Panc1 (cell line): ENCODE measurements around the gene SCUBE2. TPM values are rescaled to one million over a fixed set of nuclear protein-coding genes. Genes with fewer than 3 reads are reported as not detected.

Experiments
- ATAC-seq: fragments of 200-7000 bp; cut with Tn5 transposase; 2 replicates; pipeline ENCODE4 v1.9.1; 2020; ENCODE audit warnings: mild to moderate bottlenecking, moderate library complexity
- BruUV-seq: library from RNA; stranded (reverse); fragments of 400-500 nt; replicated peaks from 2 replicates; lab custom pipeline; 2021; lab: Mats Ljungman, UMichigan
- CTCF ChIA-PET: fragments of 300-600 bp; sonication (Branson Sonifier 250); formaldehyde crosslinking; loops from one replicate; lab custom pipeline; 2022; ENCODE audit warnings: antibody characterized with exemption; lab: Charles Lee
- POLR2A ChIA-PET: fragments of 300-600 bp; sonication (Branson Sonifier 250); formaldehyde crosslinking; loops from one replicate; lab custom pipeline; 2022; ENCODE audit warnings: antibody characterized with exemption; lab: Charles Lee
- DNase-seq: peaks from one replicate; pipeline ENCODE4 v3.0.0-alpha.2; 2010; ENCODE audit warnings: low read depth, low spot score
- H3K27ac ChIP-seq: 2 replicates; pipeline ENCODE4 v1.5.1; 2011; ENCODE audit warnings: mild to moderate bottlenecking, low read length, inconsistent platforms
- H3K27me3 ChIP-seq: fragments of 200-500 bp; sonication (Bioruptor generic); 2 replicates; pipeline ENCODE4 v1.6.0; 2014; ENCODE audit warnings: low read length, inconsistent platforms; ENCODE audit not compliant: control insufficient read depth, insufficient read depth
- H3K36me3 ChIP-seq: fragments of 200-500 bp; sonication (Bioruptor generic); 2 replicates; pipeline ENCODE4 v1.5.1; 2014; ENCODE audit warnings: inconsistent platforms, mild to moderate bottlenecking, low read length, moderate library complexity; ENCODE audit not compliant: control insufficient read depth, insufficient read depth
- H3K4me1 ChIP-seq: 2 replicates; pipeline ENCODE4 v1.5.1; 2011; ENCODE audit warnings: inconsistent platforms, mild to moderate bottlenecking, low read length, moderate library complexity; ENCODE audit not compliant: control insufficient read depth, insufficient read depth
- H3K4me3 ChIP-seq, 2 experiments: 2 replicates each; pipeline ENCODE4 v1.5.1; 2011 to 2012; ENCODE audit warnings: low read depth in 2 of 2, low read length in 2 of 2, mild to moderate bottlenecking in 2 of 2, inconsistent platforms in 1 of 2, moderate library complexity in 1 of 2
- H3K9me3 ChIP-seq: fragments of 200-500 bp; sonication (Bioruptor generic); 2 replicates; pipeline ENCODE4 v1.5.1; 2014; ENCODE audit warnings: low read depth, mild to moderate bottlenecking, inconsistent platforms, low read length, moderate library complexity; ENCODE audit not compliant: control insufficient read depth, insufficient read depth
- CTCF ChIP-seq: fragments of 450-650 bp; IDR thresholded peaks from 2 replicates; pipeline ENCODE4 v1.5.1; 2017; ENCODE audit warnings: mild to moderate bottlenecking
- POLR2AphosphoS5 ChIP-seq: IDR thresholded peaks from 2 replicates; pipeline ENCODE4 v1.6.1; 2012; ENCODE audit warnings: mild to moderate bottlenecking, low read depth, low read length, moderate library complexity
- SIN3A ChIP-seq: IDR thresholded peaks from 2 replicates; pipeline ENCODE4 v1.6.1; 2012; ENCODE audit warnings: low read depth, mild to moderate bottlenecking, low read length, moderate library complexity, borderline replicate concordance; ENCODE audit not compliant: insufficient read depth
- TCF7L2 ChIP-seq: IDR thresholded peaks from 2 replicates; pipeline ENCODE4 v1.6.1; 2011; ENCODE audit warnings: mild to moderate bottlenecking, low read depth, low read length, inconsistent platforms
- in situ Hi-C: cut with HindIII; loops from 2 replicates; pipeline ENCODE4 v1.10.0; 2016; ENCODE audit warnings: low sequenced_read_pairs, low pct_unique_long_range_greater_than_20kb
- intact Hi-C: fragments of 100-400 bp; cut with micrococcal nuclease; formaldehyde crosslinking; loops from one replicate; pipeline ENCODE4 v1.10.0; 2022; ENCODE audit not compliant: unreplicated experiment
- total RNA-seq: library from RNA; stranded (reverse); gene quantifications from one replicate; pipeline ENCODE4 v1.2.1, GENCODE V29; 2021; ENCODE audit not compliant: unreplicated experiment
- TF ChIP-seq, protein P1 (sequence below), 2 experiments: IDR thresholded peaks; 2 replicates each; pipeline ENCODE4 v1.6.1; 2011 to 2012; ENCODE audit warnings: low read depth in 2 of 2, control low read depth in 1 of 2, low read length in 1 of 2, mild to moderate bottlenecking in 1 of 2, moderate library complexity in 1 of 2; ENCODE audit not compliant: insufficient read depth in 1 of 2

Gene SCUBE2
- total RNA-seq, 1 experiment from 2014 or later, result 2.8 TPM

DNA sequence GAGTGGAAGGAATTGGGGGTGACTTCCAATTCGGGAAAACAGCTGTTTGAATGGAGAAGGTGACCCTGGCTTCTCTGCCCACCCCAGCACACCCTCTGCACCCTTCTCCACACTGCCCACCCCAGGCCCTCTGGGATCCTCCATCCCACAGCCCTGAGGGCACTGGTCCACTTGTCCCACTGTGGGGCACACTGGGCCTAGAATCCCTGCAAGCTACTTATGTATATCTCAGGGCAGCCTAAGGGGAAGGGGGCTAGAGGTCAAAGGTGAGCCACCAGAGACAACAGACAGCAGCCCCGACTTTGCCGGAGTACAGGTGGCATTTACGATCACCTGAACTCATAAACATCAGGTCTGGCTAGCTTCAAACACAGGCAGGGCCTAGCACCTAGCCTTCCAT is 673 bp upstream of the SCUBE2 start:
- H3K9me3 ChIP-seq, result no peaks in the 10 kb centered on the region
- H3K27ac ChIP-seq, result no peak overlapping the region
- peak overlapping the region; percentile 23 to 34 for H3K4me3 ChIP-seq
- DNase-seq (no peak), ATAC-seq (no peak)
- intact Hi-C loops, result no loop called here
- H3K36me3 ChIP-seq, result no peaks in the 10 kb centered on the region
- H3K27me3 ChIP-seq, result peaks cover 7% of the 10 kb centered on the region; the same call in 1 of the 2 replicates
- in situ Hi-C loops, result no loop called here
- ChIA-PET CTCF (interaction anchor here (1.3 to 2.9 kb wide), 2 partner anchors 38 to 46 kb away, joined by 5 to 18 read pairs; no protein-coding TSS in a partner anchor), POLR2A (no interaction called here)
- TF ChIP-seq CTCF (no peak), TCF7L2 (no peak), SIN3A (no peak), POLR2AphosphoS5 (no peak)
- TF ChIP-seq, protein P1, sequence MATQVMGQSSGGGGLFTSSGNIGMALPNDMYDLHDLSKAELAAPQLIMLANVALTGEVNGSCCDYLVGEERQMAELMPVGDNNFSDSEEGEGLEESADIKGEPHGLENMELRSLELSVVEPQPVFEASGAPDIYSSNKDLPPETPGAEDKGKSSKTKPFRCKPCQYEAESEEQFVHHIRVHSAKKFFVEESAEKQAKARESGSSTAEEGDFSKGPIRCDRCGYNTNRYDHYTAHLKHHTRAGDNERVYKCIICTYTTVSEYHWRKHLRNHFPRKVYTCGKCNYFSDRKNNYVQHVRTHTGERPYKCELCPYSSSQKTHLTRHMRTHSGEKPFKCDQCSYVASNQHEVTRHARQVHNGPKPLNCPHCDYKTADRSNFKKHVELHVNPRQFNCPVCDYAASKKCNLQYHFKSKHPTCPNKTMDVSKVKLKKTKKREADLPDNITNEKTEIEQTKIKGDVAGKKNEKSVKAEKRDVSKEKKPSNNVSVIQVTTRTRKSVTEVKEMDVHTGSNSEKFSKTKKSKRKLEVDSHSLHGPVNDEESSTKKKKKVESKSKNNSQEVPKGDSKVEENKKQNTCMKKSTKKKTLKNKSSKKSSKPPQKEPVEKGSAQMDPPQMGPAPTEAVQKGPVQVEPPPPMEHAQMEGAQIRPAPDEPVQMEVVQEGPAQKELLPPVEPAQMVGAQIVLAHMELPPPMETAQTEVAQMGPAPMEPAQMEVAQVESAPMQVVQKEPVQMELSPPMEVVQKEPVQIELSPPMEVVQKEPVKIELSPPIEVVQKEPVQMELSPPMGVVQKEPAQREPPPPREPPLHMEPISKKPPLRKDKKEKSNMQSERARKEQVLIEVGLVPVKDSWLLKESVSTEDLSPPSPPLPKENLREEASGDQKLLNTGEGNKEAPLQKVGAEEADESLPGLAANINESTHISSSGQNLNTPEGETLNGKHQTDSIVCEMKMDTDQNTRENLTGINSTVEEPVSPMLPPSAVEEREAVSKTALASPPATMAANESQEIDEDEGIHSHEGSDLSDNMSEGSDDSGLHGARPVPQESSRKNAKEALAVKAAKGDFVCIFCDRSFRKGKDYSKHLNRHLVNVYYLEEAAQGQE (IDR thresholded peaks at IDR 0.05; ENCODE audit: insufficient read depth in 1 of 2, low read depth in 2 of 2, low read length in 1 of 2), result no peak
- H3K4me1 ChIP-seq, result peaks cover 11% of the 10 kb centered on the region; the same call in 1 of the 2 replicates
- BruUV-seq, result no TSS peak

- BruUV-seq, result no TSS peak
- DNase-seq, result no peak
- H3K4me3 ChIP-seq, result no peak overlapping the region; a peak in 1 of 4 replicates
- H3K9me3 ChIP-seq, result no peaks in the 10 kb centered on the region
- no peaks in the 10 kb centered on the region for H3K36me3 ChIP-seq
- CTCF ChIA-PET, result interaction anchor here (0.6 to 1.5 kb wide), 3 partner anchors 15 to 282 kb away, joined by 3 to 8 read pairs (median 3); no protein-coding TSS in a partner anchor
- no peak overlapping the region for H3K27ac ChIP-seq
- intact Hi-C loops (no loop called here), in situ Hi-C loops (no loop called here)
- peaks cover 11% of the 10 kb centered on the region; the same call in 1 of the 2 replicates for H3K4me1 ChIP-seq
- no peak for TF ChIP-seq TCF7L2
- TF ChIP-seq POLR2AphosphoS5, result no peak
- TF ChIP-seq CTCF, result no peak
- no peak for TF ChIP-seq SIN3A
- TF ChIP-seq, protein P1 (IDR thresholded peaks at IDR 0.05; ENCODE audit: insufficient read depth in 1 of 2, low read depth in 2 of 2, low read length in 1 of 2), result no peak
- POLR2A ChIA-PET, result interaction anchor here (0.6 kb wide), 1 partner anchor 9 kb away, joined by 3 read pairs; no protein-coding TSS in a partner anchor
- H3K27me3 ChIP-seq, result peaks cover 7% of the 10 kb centered on the region; the same call in 1 of the 2 replicates
- ATAC-seq, result no peak
These were observed 833 bp downstream of the SCUBE2 start for GRCh38 chr11:9090488-9091043.
